OCI-LY1 (cell line): Measurements from ENCODE around the gene NCOR1.

Experiments
- EZH2 ChIP-seq: fragments of 200-600 bp; sonication (generic), shearing (Covaris generic); IDR thresholded peaks from 2 replicates; pipeline ENCODE4 v1.8.0; 2017; ENCODE audit warnings: borderline replicate concordance, mixed run types, mild to moderate bottlenecking, antibody characterized with exemption, low read length, moderate library complexity, mixed read lengths
- TF ChIP-seq, protein P1 (sequence below): fragments of 200-600 bp; sonication (generic), shearing (Covaris generic); IDR thresholded peaks from 2 replicates; pipeline ENCODE4 v1.5.1; 2017; ENCODE audit warnings: mild to moderate bottlenecking, antibody characterized with exemption, low read length, moderate library complexity, mixed read lengths

DNA sequence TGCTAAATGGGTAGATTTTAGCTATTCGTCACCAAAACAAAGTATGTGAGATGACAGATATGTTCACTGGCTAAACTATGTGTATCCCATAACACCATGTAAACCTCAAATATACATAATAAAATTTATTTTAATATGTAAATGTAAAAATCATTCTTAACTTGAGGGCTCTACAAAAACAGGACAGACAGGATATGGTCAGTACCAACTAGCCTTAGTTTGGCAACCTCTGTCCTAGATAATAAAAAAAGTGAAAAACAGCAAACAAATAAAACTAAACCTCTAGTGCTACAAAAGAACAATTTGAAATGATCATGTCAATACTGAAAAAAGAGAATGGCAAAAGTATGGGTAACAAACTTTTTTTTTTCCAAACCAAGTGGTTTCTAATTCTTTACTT is 33.8 kb downstream of the NCOR1 start:
- TF ChIP-seq, protein P1, sequence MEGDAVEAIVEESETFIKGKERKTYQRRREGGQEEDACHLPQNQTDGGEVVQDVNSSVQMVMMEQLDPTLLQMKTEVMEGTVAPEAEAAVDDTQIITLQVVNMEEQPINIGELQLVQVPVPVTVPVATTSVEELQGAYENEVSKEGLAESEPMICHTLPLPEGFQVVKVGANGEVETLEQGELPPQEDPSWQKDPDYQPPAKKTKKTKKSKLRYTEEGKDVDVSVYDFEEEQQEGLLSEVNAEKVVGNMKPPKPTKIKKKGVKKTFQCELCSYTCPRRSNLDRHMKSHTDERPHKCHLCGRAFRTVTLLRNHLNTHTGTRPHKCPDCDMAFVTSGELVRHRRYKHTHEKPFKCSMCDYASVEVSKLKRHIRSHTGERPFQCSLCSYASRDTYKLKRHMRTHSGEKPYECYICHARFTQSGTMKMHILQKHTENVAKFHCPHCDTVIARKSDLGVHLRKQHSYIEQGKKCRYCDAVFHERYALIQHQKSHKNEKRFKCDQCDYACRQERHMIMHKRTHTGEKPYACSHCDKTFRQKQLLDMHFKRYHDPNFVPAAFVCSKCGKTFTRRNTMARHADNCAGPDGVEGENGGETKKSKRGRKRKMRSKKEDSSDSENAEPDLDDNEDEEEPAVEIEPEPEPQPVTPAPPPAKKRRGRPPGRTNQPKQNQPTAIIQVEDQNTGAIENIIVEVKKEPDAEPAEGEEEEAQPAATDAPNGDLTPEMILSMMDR: no peak
- TF ChIP-seq EZH2: no peak
